ENCODE data around the gene YKT6. TPM values are rescaled to one million over a fixed set of nuclear protein-coding genes. Genes with fewer than 3 reads are reported as not detected.
"Not testable (repeated sequence)": the region's sequence is repeated elsewhere in the genome, so short reads cannot be mapped to it uniquely, and the experiment has no call there.

Gene YKT6
- total RNA-seq, 1 experiment from 2014 or later, result 96.2 TPM

GRCh38 chr7:44189286-44189992, 11.3 kb upstream of the YKT6 start, which contains the start of gene GCK:
Gene GCK (minus strand): TSS chr7:44189439. CDS start chr7:44188953, 486 bp downstream.
- in situ Hi-C loops (cut with HindIII; ENCODE audit: low sequenced_read_pairs), result no loop called here
- DNase-seq (ENCODE audit: low spot score), result peak; percentile 95

GRCh38 chr7:44189993-44190872, 10.5 kb upstream of the YKT6 start:
- in situ Hi-C loops (cut with HindIII; ENCODE audit: low sequenced_read_pairs), result loop anchor here (10.0 kb wide), 1 partner anchor 95 kb away; no protein-coding TSS in a partner anchor
- no peak for DNase-seq (ENCODE audit: low spot score)

DNA sequence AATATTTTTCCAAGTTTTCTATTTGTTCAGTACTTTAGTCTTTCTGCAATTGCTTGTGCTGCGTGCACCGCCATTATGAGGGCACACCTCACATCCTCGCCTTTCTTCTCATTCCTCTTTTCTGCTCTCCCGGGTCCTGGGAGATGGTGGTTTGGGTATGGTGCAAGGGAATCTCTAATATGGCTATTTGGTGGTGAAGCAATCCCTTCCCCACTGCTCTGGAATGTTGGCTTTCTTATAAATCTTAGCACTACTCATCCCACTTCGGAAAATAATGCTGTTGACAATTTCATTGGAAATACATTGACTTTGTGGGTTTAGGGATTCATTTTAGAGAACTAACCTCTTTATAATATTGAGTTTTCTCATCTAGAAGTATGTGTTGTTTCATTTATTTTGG, 9.6 kb upstream of the YKT6 start:
- DNase-seq (ENCODE audit: low spot score), result no peak
- in situ Hi-C loops (cut with HindIII; ENCODE audit: low sequenced_read_pairs), result loop anchor here (10.0 kb wide), 1 partner anchor 96 kb away; no protein-coding TSS in a partner anchor

GRCh38 chr7:44193011-44193802, 7.6 kb upstream of the YKT6 start:
- no peak for DNase-seq (ENCODE audit: low spot score)
- in situ Hi-C loops (cut with HindIII; ENCODE audit: low sequenced_read_pairs), result loop anchor here (10.0 kb wide), 1 partner anchor 98 kb away; no protein-coding TSS in a partner anchor

GRCh38 chr7:44194069-44194468, 6.7 kb upstream of the YKT6 start:
- DNase-seq (ENCODE audit: low spot score), result no peak
- in situ Hi-C loops (cut with HindIII; ENCODE audit: low sequenced_read_pairs), result loop anchor here (10.0 kb wide), 1 partner anchor 99 kb away; no protein-coding TSS in a partner anchor

GRCh38 chr7:44194562-44195145, 6.1 kb upstream of the YKT6 start:
- in situ Hi-C loops (cut with HindIII; ENCODE audit: low sequenced_read_pairs), result loop anchor here (10.0 kb wide), 1 partner anchor 100 kb away; no protein-coding TSS in a partner anchor
- no peak for DNase-seq (ENCODE audit: low spot score)

DNA sequence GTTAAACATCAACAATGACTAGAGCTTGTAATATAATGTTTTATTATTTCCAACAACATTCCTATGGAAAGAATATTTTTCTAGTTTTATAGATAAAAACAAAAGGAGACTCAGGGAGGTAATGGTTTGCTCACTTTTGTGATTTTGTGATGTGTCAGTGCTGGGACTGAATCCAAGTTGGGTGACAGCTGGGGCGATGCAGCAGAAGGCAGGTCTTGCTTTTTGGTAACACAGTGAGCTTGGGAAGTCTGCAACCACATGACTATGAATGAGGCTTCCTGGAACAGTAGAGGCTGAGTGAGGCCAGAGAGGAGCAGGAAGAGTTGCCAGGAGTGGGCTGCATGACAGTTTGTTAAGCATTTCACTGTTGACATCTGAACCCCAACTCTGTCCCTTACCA, 4.9 kb upstream of the YKT6 start:
- DNase-seq (ENCODE audit: low spot score), result peak; percentile 46
- in situ Hi-C loops (cut with HindIII; ENCODE audit: low sequenced_read_pairs), result loop anchor here (10.0 kb wide), 1 partner anchor 101 kb away; no protein-coding TSS in a partner anchor

DNA sequence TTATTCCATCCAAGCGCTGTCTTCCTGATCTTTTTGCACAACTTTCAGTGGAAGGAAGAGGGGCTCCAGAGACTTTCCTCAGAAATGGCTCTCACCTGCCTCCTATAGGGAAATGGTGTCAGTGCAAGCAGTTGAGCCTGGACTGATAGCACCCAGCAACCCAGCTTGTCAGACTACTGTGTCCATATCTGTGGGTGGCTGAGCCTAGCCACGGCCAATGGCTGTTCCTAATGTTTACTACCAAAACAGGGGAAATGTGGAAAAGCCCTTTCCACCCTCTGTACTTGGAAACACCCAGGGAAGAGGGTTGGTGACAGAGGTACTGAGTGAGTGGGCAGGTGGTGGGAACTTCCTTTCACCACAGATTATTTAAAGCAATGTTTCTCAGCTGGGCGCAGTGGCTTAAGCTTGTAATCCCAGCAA, 4.3 kb upstream of the YKT6 start:
- in situ Hi-C loops (cut with HindIII; ENCODE audit: low sequenced_read_pairs), result loop anchor here (10.0 kb wide), 1 partner anchor 102 kb away; no protein-coding TSS in a partner anchor
- peak; percentile 77 for DNase-seq (ENCODE audit: low spot score)

- no peak for DNase-seq (ENCODE audit: low spot score)
- in situ Hi-C loops (cut with HindIII; ENCODE audit: low sequenced_read_pairs), result loop anchor here (10.0 kb wide), 1 partner anchor 103 kb away; no protein-coding TSS in a partner anchor
Measured at GRCh38 chr7:44197474-44197873, 3.3 kb upstream of the YKT6 start.

DNA sequence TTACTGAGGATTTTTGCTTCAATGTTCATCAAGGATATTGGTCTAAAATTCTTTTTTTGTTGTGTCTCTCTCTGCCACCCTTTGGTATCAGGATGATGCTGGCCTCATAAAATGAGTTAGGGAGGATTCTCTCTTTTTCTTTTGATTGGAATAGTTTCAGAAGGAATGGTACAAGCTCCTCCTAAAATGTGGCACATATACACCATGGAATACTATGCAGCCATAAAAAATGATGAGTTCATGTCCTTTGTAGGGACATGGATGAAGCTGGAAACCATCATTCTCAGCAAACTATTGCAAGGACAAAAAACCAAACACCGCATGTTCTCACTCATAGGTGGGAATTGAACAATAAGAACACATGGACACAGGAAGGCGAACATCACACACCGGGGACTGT, 615 bp upstream of the YKT6 start:
- DNase-seq (ENCODE audit: low spot score); in situ Hi-C loops (cut with HindIII; ENCODE audit: low sequenced_read_pairs): not testable (repeated sequence)

DNA sequence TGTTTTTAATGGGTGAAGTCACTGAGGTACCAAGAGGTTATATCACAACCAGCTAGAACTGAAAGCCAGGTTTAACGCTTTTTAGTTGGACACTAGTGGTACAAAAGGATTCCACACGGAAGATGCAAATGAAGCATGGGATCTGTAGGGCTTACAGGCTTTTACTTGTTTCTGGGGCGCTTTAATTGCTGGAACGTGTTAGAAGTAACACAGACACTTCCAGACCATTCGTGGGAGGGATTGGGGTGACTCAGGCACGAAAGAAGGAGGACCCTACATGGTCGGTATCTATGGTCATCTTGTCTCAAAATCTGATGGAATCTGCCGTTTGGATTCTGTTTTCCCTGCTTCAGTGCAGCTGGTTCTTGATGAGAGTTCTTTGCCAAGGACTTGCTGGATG, 1.0 kb downstream of the YKT6 start:
- no peak for DNase-seq (ENCODE audit: low spot score)
- in situ Hi-C loops (cut with HindIII; ENCODE audit: low sequenced_read_pairs), result no loop called here

- in situ Hi-C loops (cut with HindIII; ENCODE audit: low sequenced_read_pairs), result no loop called here
- DNase-seq (ENCODE audit: low spot score), result no peak
Measured at GRCh38 chr7:44206008-44206407, 5.2 kb downstream of the YKT6 start.

DNA sequence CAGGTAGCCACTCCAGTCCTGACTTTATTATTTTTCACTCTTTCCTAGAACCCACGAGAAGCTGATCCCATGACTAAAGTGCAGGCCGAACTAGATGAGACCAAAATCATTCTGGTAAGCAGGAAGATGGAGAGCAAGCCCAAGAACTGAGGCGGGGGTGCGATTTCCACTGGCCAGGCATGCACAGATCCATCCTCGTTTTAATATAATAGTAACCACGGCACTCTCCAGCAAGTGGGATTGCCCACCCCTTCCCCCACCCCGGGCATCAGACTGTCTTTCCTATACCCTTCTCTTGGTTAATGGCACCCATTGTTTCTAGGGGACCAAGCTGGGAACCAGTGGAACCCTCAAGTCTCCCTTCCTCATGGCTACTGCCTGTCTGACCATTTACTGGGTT, 7.3 kb downstream of the YKT6 start:
- DNase-seq (ENCODE audit: low spot score), result no peak
- in situ Hi-C loops (cut with HindIII; ENCODE audit: low sequenced_read_pairs), result no loop called here

DNA sequence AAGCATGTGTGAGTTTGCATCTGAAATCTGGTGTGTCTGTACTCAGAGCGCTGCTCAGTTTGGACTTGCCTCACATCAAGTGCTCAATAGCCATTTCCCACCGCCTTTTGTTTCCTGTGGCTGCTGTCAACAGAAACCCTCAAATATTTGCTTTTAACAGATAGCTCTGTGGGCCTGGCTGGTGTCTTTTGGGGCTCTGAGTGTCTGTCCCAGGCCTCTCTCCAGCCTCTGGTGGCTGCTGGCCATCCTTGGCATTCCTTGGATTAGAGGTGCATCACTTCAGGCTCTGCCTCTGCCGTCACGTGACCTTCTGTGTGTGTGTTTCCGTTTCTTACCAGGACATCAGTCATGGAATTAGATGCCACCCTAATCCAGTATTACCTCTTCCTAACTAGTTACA, 9.3 kb downstream of the YKT6 start:
- no peak for DNase-seq (ENCODE audit: low spot score)
- in situ Hi-C loops (cut with HindIII; ENCODE audit: low sequenced_read_pairs), result no loop called here

GRCh38 chr7:44211126-44211675, 10.4 kb downstream of the YKT6 start:
- in situ Hi-C loops (cut with HindIII; ENCODE audit: low sequenced_read_pairs), result no loop called here
- DNase-seq (ENCODE audit: low spot score), result no peak

GRCh38 chr7:44212018-44212417, 11.2 kb downstream of the YKT6 start:
- peak; percentile 50 for DNase-seq (ENCODE audit: low spot score)
- in situ Hi-C loops (cut with HindIII; ENCODE audit: low sequenced_read_pairs), result no loop called here

DNA sequence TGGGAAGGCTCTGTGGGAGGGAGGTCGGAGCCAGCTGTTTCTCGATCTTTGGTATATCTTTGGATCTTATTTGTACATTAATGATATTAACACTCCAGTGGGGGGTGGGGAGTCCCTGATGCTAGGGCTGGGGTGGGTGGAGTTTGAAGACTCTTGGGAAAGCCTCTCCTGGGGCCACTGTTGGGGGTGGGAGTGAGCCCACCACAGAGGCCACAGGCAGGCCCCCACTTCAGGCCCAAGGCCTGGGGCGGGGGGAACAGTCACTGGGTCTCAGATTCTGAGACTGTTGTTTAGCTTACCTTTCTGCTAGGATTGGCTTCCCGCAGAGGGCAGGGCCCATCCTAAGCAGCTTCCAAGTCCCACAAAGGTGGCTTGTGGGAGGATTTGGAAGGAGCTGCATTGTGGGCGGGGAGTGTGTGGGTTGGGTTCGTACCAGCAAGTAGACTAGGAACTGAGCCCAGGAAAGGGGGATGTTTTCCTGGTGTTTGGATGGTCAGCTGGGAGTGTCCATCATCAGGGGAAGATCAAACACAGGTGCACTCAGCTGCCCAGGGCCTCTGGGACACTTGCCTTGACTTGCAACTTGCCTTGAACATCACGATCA, 11.9 kb downstream of the YKT6 start:
- DNase-seq (ENCODE audit: low spot score), result no peak
- in situ Hi-C loops (cut with HindIII; ENCODE audit: low sequenced_read_pairs), result no loop called here
